HG02884 (cell line): ENCODE results near the gene CNTN2.

Experiments used
- ATAC-seq: cut with Tn5 transposase; IDR thresholded peaks from one replicate; pipeline ENCODE4 v1.9.1; 2021; ENCODE audit warnings: mild to moderate bottlenecking, moderate library complexity; ENCODE audit not compliant: unreplicated experiment

CNTN2 gene

GRCh38 chr1:205017766-205018165 is 25.2 kb upstream of the CNTN2 start:
- no peak for ATAC-seq

GRCh38 chr1:205018381-205018780 is 24.6 kb upstream of the CNTN2 start:
- no peak for ATAC-seq

GRCh38 chr1:205020466-205020865 is 22.5 kb upstream of the CNTN2 start:
- no peak for ATAC-seq

- ATAC-seq = no peak
Observed at GRCh38 chr1:205024679-205025078, 18.3 kb upstream of the CNTN2 start.

GRCh38 chr1:205025239-205025638 is 17.8 kb upstream of the CNTN2 start:
- no peak for ATAC-seq

- ATAC-seq = no peak
Observed at GRCh38 chr1:205026181-205026580, 16.8 kb upstream of the CNTN2 start.

GRCh38 chr1:205028390-205028789 is 14.6 kb upstream of the CNTN2 start:
- ATAC-seq = no peak

- no peak for ATAC-seq
Observed at GRCh38 chr1:205028924-205029323, 14.1 kb upstream of the CNTN2 start.

GRCh38 chr1:205030241-205030640 is 12.8 kb upstream of the CNTN2 start:
- no peak for ATAC-seq

- ATAC-seq = no peak
Observed at GRCh38 chr1:205030896-205031295, 12.1 kb upstream of the CNTN2 start.

- no peak for ATAC-seq
Observed at GRCh38 chr1:205032508-205032907, 10.5 kb upstream of the CNTN2 start.

- ATAC-seq = no peak
Observed at GRCh38 chr1:205037539-205037938, 5.5 kb upstream of the CNTN2 start.

GRCh38 chr1:205038132-205038786 is 4.8 kb upstream of the CNTN2 start:
- ATAC-seq = no peak

GRCh38 chr1:205041001-205041715 is 1.9 kb upstream of the CNTN2 start:
- ATAC-seq = no peak

- ATAC-seq = no peak
Observed at GRCh38 chr1:205041998-205042910, 758 bp upstream of the CNTN2 start.

GRCh38 chr1:205043866-205044265 is 854 bp downstream of the CNTN2 start:
- ATAC-seq = no peak

GRCh38 chr1:205044741-205045140 is 1.7 kb downstream of the CNTN2 start:
- no peak for ATAC-seq

GRCh38 chr1:205045146-205045545 is 2.1 kb downstream of the CNTN2 start:
- ATAC-seq = no peak

- no peak for ATAC-seq
Observed at GRCh38 chr1:205046870-205047269, 3.9 kb downstream of the CNTN2 start.

- ATAC-seq = no peak
Observed at GRCh38 chr1:205047764-205048231, 4.8 kb downstream of the CNTN2 start.

- ATAC-seq = no peak
Observed at GRCh38 chr1:205048382-205048781, 5.4 kb downstream of the CNTN2 start.
